Coronary artery (tissue), 2 donors: ENCODE measurements around the gene AMOTL1.
"Not testable (repeated sequence)": the region's sequence is repeated elsewhere in the genome, so short reads cannot be mapped to it uniquely, and the experiment has no call there.

Source experiments
- DNase-seq: peaks from one replicate; pipeline ENCODE4 v3.0.0-alpha.2; 2017; ENCODE audit warnings: low spot score
- H3K27ac ChIP-seq, 2 donors: fragments of 200-600 bp; sonication (generic); one replicate each; pipeline ENCODE4 v1.5.1; 2016 to 2019
- H3K4me3 ChIP-seq: fragments of 200-600 bp; sonication (generic); 2 replicates; pipeline ENCODE4 v1.5.1; 2016; ENCODE audit warnings: mild to moderate bottlenecking, moderate library complexity
- CTCF ChIP-seq: fragments of 200-600 bp; sonication (generic); IDR thresholded peaks from one replicate; pipeline ENCODE4 v1.5.1; 2019; ENCODE audit warnings: antibody characterized with exemption

The AMOTL1 gene

GRCh38 chr11:94838027-94838731 is 70.0 kb downstream of the AMOTL1 start:
- no peak overlapping the region for H3K27ac ChIP-seq
- TF ChIP-seq CTCF: no peak
- no peak overlapping the region for H3K4me3 ChIP-seq
- no peak for DNase-seq

GRCh38 chr11:94840209-94840608 is 72.1 kb downstream of the AMOTL1 start:
- DNase-seq: no peak
- Histone ChIP-seq H3K27ac (no peak overlapping the region), H3K4me3 (no peak overlapping the region)
- no peak for TF ChIP-seq CTCF

- DNase-seq: no peak
- Histone ChIP-seq H3K4me3 (no peak overlapping the region), H3K27ac (no peak overlapping the region)
- TF ChIP-seq CTCF: no peak
Measured at GRCh38 chr11:94844031-94844430, 75.9 kb downstream of the AMOTL1 start.

- TF ChIP-seq CTCF: no peak
- no peak for DNase-seq
- Histone ChIP-seq H3K27ac (peak overlapping the region; percentile 55 to 57), H3K4me3 (peak overlapping the region; percentile 8)
Measured at GRCh38 chr11:94845622-94846021, 77.5 kb downstream of the AMOTL1 start.

- no peak overlapping the region for H3K4me3 ChIP-seq
- TF ChIP-seq CTCF: no peak
- H3K27ac ChIP-seq: no peak overlapping the region
- DNase-seq: no peak
Measured at GRCh38 chr11:94849839-94850238, 81.7 kb downstream of the AMOTL1 start.

- no peak for TF ChIP-seq CTCF
- H3K27ac ChIP-seq: no peak overlapping the region
- DNase-seq: no peak
Measured at GRCh38 chr11:94851864-94852636, 83.9 kb downstream of the AMOTL1 start.

GRCh38 chr11:94853288-94853687 is 85.1 kb downstream of the AMOTL1 start:
- H3K27ac ChIP-seq, DNase-seq, H3K4me3 ChIP-seq: not testable (repeated sequence)

More at GRCh38 chr11:94851864-94852636, 83.9 kb downstream of the AMOTL1 start:
- H3K4me3 ChIP-seq: no peak overlapping the region
